ENCODE measurements around the gene COL6A2. TPM values are rescaled to one million over a fixed set of nuclear protein-coding genes. Genes with fewer than 3 reads are reported as not detected.

Gene COL6A2
- total and polyA plus RNA-seq, 2 of the 13 experiments (the other 11 are each of a cell fraction or from before 2014, with no cell fraction given): 0.07 to 0.41 TPM

DNA sequence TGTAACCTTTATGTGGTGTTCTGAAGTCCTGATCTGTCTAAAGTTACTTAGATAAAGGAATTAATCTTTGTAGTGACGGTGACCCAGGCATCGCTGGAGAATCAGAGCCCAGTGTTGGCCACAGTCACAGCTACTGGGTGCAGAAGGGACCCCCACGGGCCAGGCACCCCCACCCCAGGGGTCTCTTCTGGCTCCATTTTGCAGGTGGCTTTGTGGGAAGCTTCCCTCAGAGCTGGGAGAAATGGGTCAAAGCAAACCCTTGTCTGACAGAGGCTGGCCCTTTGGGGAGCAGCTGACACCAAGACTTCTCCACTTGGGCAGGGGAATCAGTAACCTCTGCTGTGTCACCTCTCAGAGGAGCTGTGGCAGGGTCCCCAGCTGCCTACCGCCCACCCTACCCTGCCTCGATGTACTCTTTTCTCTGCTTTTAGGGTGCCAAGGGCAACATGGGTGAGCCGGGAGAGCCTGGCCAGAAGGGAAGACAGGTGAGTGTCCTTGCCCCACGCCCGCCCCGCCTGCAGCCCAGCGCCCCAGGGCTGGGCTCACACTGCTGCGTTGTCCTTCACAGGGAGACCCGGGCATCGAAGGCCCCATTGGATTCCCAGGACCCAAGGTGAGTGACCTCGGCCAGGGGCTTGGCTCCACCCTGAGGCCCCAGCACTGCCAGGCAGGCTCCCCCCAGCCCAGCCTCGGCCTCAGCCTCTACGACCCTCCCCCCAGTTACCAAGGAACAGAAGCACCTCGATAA is 17.7 kb downstream of the COL6A2 start:
- H2AFZ ChIP-seq (ENCODE audit: low read length): no peak overlapping the region
- no peaks in the 10 kb centered on the region for H3K4me1 ChIP-seq (ENCODE audit: insufficient read depth, low read length)
- no peak overlapping the region for H3K9ac ChIP-seq (ENCODE audit: insufficient read depth, low read depth, low read length)
- in situ Hi-C loops (cut with HindIII; ENCODE audit: extremely low pct_ligation_motif_present, low pct_unique_long_range_greater_than_20kb) (no loop called here), intact Hi-C loops (cut with micrococcal nuclease; ENCODE audit: unreplicated experiment) (no loop called here)
- POLR2A ChIA-PET: no interaction called here
- CTCF ChIA-PET (ENCODE audit: low intra/inter-chr PET ratio, low total read pairs): no interaction called here
- no peak overlapping the region for H3K4me3 ChIP-seq (replicated peaks in 1 of 3; ENCODE audit: insufficient read depth in 1 of 3, low read depth in 2 of 3, low read length in 3 of 3)
- H4K20me1 ChIP-seq (ENCODE audit: insufficient read depth, low read length): no peaks in the 10 kb centered on the region
- H3K9me3 ChIP-seq (ENCODE audit: low read length): peaks cover 5% of the 10 kb centered on the region; the same call in 1 of the 2 replicates
- no peaks in the 10 kb centered on the region for H3K79me2 ChIP-seq (ENCODE audit: insufficient read depth, low read length)
- DNase-seq (ENCODE audit: low spot score) (no peak), FAIRE-seq (no peak), ATAC-seq (no peak)
- H3K36me3 ChIP-seq (replicated peaks in 1 of 2; ENCODE audit: control insufficient read depth in 1 of 2, insufficient read depth in 2 of 2, low read length in 2 of 2): no peaks in the 10 kb centered on the region
- H3K4me2 ChIP-seq (ENCODE audit: low read depth, low read length): no peak overlapping the region
- no peak overlapping the region for H3K27ac ChIP-seq (ENCODE audit: extremely low read length, insufficient read depth, low read length)
- BruUV-seq (replicated peaks): no TSS peak
- 63% methylated on average over 8 of the region's 17 CpGs for WGBS (ENCODE audit: low lambda C conversion rate)
- H3K27me3 ChIP-seq (ENCODE audit: control insufficient read depth in 1 of 2, insufficient read depth in 2 of 2, low read length in 2 of 2): peaks cover 4 to 30% of the 10 kb centered on the region in 2 experiments; a peak in 3 of 5 replicates
- TF ChIP-seq ZNF430 (CRISPR knock-in tag; IDR thresholded peaks at IDR 0.05) (no peak), ZNF292 (CRISPR knock-in tag; IDR thresholded peaks at IDR 0.05; ENCODE audit: borderline replicate concordance, low read depth) (no peak), MBD4 (IDR thresholded peaks at IDR 0.05; ENCODE audit: borderline replicate concordance, low read length) (no peak), ZBTB1 (CRISPR knock-in tag; IDR thresholded peaks at IDR 0.05; ENCODE audit: borderline replicate concordance) (no peak), ZUFSP (CRISPR knock-in tag; IDR thresholded peaks at IDR 0.05; ENCODE audit: borderline replicate concordance) (no peak), ZKSCAN8 (CRISPR knock-in tag; IDR thresholded peaks at IDR 0.05; ENCODE audit: borderline replicate concordance) (no peak), CEBPZ (IDR thresholded peaks at IDR 0.05; ENCODE audit: low read length) (no peak), KLF16 (CRISPR knock-in tag; IDR thresholded peaks at IDR 0.05) (no peak), TRIM24 (CRISPR knock-in tag; IDR thresholded peaks at IDR 0.05) (no peak)
- TF ChIP-seq, protein P1, sequence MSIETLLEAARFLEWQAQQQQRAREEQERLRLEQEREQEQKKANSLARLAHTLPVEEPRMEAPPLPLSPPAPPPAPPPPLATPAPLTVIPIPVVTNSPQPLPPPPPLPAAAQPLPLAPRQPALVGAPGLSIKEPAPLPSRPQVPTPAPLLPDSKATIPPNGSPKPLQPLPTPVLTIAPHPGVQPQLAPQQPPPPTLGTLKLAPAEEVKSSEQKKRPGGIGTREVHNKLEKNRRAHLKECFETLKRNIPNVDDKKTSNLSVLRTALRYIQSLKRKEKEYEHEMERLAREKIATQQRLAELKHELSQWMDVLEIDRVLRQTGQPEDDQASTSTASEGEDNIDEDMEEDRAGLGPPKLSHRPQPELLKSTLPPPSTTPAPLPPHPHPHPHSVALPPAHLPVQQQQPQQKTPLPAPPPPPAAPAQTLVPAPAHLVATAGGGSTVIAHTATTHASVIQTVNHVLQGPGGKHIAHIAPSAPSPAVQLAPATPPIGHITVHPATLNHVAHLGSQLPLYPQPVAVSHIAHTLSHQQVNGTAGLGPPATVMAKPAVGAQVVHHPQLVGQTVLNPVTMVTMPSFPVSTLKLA (IDR thresholded peaks at IDR 0.05): no peak
- TF ChIP-seq, protein P2, sequence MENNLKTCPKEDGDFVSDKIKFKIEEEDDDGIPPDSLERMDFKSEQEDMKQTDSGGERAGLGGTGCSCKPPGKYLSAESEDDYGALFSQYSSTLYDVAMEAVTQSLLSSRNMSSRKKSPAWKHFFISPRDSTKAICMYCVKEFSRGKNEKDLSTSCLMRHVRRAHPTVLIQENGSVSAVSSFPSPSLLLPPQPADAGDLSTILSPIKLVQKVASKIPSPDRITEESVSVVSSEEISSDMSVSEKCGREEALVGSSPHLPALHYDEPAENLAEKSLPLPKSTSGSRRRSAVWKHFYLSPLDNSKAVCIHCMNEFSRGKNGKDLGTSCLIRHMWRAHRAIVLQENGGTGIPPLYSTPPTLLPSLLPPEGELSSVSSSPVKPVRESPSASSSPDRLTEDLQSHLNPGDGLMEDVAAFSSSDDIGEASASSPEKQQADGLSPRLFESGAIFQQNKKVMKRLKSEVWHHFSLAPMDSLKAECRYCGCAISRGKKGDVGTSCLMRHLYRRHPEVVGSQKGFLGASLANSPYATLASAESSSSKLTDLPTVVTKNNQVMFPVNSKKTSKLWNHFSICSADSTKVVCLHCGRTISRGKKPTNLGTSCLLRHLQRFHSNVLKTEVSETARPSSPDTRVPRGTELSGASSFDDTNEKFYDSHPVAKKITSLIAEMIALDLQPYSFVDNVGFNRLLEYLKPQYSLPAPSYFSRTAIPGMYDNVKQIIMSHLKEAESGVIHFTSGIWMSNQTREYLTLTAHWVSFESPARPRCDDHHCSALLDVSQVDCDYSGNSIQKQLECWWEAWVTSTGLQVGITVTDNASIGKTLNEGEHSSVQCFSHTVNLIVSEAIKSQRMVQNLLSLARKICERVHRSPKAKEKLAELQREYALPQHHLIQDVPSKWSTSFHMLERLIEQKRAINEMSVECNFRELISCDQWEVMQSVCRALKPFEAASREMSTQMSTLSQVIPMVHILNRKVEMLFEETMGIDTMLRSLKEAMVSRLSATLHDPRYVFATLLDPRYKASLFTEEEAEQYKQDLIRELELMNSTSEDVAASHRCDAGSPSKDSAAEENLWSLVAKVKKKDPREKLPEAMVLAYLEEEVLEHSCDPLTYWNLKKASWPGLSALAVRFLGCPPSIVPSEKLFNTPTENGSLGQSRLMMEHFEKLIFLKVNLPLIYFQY (CRISPR knock-in tag; IDR thresholded peaks at IDR 0.05; ENCODE audit: borderline replicate concordance): no peak
